Parathyroid adenoma (tissue), 2 donors: ENCODE measurements around the gene MAPK1IP1L.
"Not testable (repeated sequence)": the region's sequence is repeated elsewhere in the genome, so short reads cannot be mapped to it uniquely, and the experiment has no call there.

Experiments used
- H2AFZ ChIP-seq: fragments of 300-600 bp; sonication (generic); one replicate; pipeline ENCODE4 v1.7.0; 2017; ENCODE audit warnings: antibody characterized with exemption, mild to moderate bottlenecking
- H3K27ac ChIP-seq: fragments of 300-600 bp; sonication (generic); one replicate; pipeline ENCODE4 v1.7.0; 2017
- H3K27me3 ChIP-seq: fragments of 300-600 bp; sonication (generic); one replicate; pipeline ENCODE4 v1.7.0; 2017; ENCODE audit warnings: low read length; ENCODE audit not compliant: control insufficient read depth, insufficient read depth
- H3K36me3 ChIP-seq: fragments of 300-600 bp; sonication (generic); one replicate; pipeline ENCODE4 v1.7.0; 2017; ENCODE audit warnings: low read length; ENCODE audit not compliant: control insufficient read depth, insufficient read depth
- H3K4me1 ChIP-seq: fragments of 300-600 bp; sonication (generic); one replicate; pipeline ENCODE4 v1.7.0; 2017; ENCODE audit warnings: control low read depth
- H3K4me2 ChIP-seq: fragments of 300-600 bp; sonication (generic); one replicate; pipeline ENCODE4 v1.7.0; 2017; ENCODE audit warnings: low read length
- H3K4me3 ChIP-seq: fragments of 300-600 bp; sonication (generic); one replicate; pipeline ENCODE4 v1.7.0; 2017; ENCODE audit warnings: low read depth, low read length
- H3K79me2 ChIP-seq: fragments of 300-600 bp; sonication (generic); one replicate; pipeline ENCODE4 v1.7.0; 2017; ENCODE audit warnings: control low read depth
- H3K9ac ChIP-seq: fragments of 300-600 bp; sonication (generic); one replicate; pipeline ENCODE4 v1.7.0; 2017; ENCODE audit warnings: mild to moderate bottlenecking
- H3K9me3 ChIP-seq: fragments of 300-600 bp; sonication (generic); one replicate; pipeline ENCODE4 v1.7.0; 2017; ENCODE audit warnings: low read length; ENCODE audit not compliant: control insufficient read depth
- CTCF ChIP-seq: fragments of 300-600 bp; sonication (generic); IDR thresholded peaks from one replicate; pipeline ENCODE4 v1.7.0; 2017; ENCODE audit warnings: antibody characterized with exemption, mild to moderate bottlenecking
- donor health status: primary hyperparathyroidism.

The MAPK1IP1L gene

DNA sequence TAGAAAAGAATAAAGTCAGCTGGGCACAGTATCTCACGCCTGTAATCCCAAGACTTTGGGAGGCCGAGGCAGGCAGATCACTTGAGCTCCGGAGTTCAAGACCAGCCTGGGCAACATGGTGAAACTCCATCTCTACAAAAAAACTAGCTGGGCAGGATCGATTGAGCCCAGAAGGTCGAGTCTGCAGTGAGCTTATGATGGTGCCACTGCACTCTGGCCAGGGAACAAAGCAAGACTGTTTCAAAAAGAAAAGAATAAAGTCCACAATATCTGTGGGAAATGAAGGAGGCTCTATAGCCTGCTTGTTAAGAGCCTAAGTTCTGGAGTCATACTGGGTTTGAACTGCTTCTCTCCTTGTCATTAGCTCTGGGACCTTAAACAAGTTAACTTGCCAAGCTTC is 7.9 kb downstream of the MAPK1IP1L start:
- no peak overlapping the region for H3K4me2 ChIP-seq
- no peak overlapping the region for H3K4me3 ChIP-seq
- TF ChIP-seq CTCF = no peak
- no peaks in the 10 kb centered on the region for H3K36me3 ChIP-seq
- no peaks in the 10 kb centered on the region for H3K27me3 ChIP-seq
- no peak overlapping the region for H3K9ac ChIP-seq
- no peaks in the 10 kb centered on the region for H3K9me3 ChIP-seq
- peaks cover 22% of the 10 kb centered on the region for H3K79me2 ChIP-seq
- H2AFZ ChIP-seq = no peak overlapping the region
- H3K4me1 ChIP-seq = no peaks in the 10 kb centered on the region
- H3K27ac ChIP-seq = no peak overlapping the region

DNA sequence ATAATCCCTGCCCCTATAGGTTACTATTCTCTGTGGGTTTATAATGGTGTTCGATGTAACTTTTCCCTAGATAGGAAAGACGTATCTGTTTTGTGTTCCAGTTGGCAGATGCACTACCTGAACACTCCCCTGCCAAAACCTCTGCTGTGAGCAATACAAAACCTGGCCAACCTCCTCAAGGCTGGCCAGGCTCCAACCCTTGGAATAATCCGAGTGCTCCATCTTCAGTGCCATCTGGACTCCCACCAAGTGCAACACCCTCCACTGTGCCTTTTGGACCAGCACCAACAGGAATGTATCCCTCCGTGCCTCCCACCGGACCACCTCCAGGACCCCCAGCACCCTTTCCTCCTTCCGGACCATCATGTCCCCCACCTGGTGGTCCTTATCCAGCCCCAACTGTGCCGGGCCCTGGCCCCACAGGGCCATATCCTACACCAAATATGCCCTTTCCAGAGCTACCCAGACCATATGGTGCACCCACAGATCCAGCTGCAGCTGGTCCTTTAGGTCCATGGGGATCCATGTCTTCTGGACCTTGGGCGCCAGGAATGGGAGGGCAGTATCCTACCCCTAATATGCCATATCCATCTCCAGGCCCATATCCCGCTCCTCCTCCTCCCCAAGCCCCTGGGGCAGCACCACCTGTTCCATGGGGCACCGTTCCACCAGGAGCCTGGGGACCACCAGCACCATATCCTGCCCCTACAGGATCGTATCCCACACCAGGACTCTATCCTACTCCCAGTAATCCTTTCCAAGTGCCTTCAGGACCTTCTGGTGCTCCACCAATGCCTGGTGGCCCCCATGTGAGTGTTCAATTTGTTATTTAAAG is 11.3 kb downstream of the MAPK1IP1L start:
- Histone ChIP-seq H3K36me3 (no peaks in the 10 kb centered on the region), H3K79me2 (peaks cover 11% of the 10 kb centered on the region), H3K4me1 (peaks cover 3% of the 10 kb centered on the region), H3K9ac (no peak overlapping the region), H3K4me2 (no peak overlapping the region), H3K27ac (no peak overlapping the region), H3K27me3 (no peaks in the 10 kb centered on the region), H3K9me3 (no peaks in the 10 kb centered on the region), H2AFZ (no peak overlapping the region), H3K4me3 (no peak overlapping the region)
- TF ChIP-seq CTCF = no peak

- H3K9me3 ChIP-seq, H3K27me3 ChIP-seq, H3K27ac ChIP-seq, H3K36me3 ChIP-seq, H3K79me2 ChIP-seq, H3K4me2 ChIP-seq, H3K9ac ChIP-seq, H2AFZ ChIP-seq, H3K4me1 ChIP-seq, H3K4me3 ChIP-seq: not testable (repeated sequence)
Observed at GRCh38 chr14:55064896-55065295, 13.4 kb downstream of the MAPK1IP1L start.

GRCh38 chr14:55065411-55065810 is 14.0 kb downstream of the MAPK1IP1L start:
- peaks cover 11% of the 10 kb centered on the region for H3K4me1 ChIP-seq
- no peaks in the 10 kb centered on the region for H3K36me3 ChIP-seq
- no peaks in the 10 kb centered on the region for H3K9me3 ChIP-seq
- no peak overlapping the region for H3K9ac ChIP-seq
- H2AFZ ChIP-seq = no peak overlapping the region
- no peak for TF ChIP-seq CTCF
- no peak overlapping the region for H3K4me2 ChIP-seq
- H3K4me3 ChIP-seq = no peak overlapping the region
- no peaks in the 10 kb centered on the region for H3K27me3 ChIP-seq
- no peak overlapping the region for H3K27ac ChIP-seq
- no peaks in the 10 kb centered on the region for H3K79me2 ChIP-seq

DNA sequence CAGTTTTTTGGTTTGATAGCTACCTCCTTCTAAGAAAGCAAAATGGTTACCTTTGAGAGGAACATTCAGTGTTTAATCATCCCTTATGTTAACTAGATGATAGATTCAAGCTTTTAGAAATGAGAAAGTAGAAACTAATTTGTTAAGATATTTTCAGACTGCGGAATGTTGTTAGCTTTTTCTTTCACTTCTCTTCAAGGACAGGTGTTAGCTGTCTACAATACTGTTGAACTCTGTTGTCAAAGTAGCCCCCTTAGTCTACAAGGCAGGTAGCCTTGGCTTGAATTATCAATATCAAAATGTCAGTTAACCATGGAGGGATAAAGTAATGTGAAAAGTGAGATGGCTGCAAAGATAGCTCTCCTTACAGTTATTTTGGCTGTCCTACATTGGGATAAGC is 14.8 kb downstream of the MAPK1IP1L start:
- no peak overlapping the region for H3K9ac ChIP-seq
- no peak overlapping the region for H3K4me3 ChIP-seq
- H3K79me2 ChIP-seq = no peaks in the 10 kb centered on the region
- no peaks in the 10 kb centered on the region for H3K27me3 ChIP-seq
- H3K4me2 ChIP-seq = no peak overlapping the region
- no peaks in the 10 kb centered on the region for H3K9me3 ChIP-seq
- H3K27ac ChIP-seq = no peak overlapping the region
- peaks cover 13% of the 10 kb centered on the region for H3K4me1 ChIP-seq
- no peaks in the 10 kb centered on the region for H3K36me3 ChIP-seq
- no peak for TF ChIP-seq CTCF
- H2AFZ ChIP-seq = no peak overlapping the region
